ENCODE data around the gene MEGF11.

GRCh38 chr15:66235866-66236265, 17.7 kb downstream of the MEGF11 start:
- TF ChIP-seq POLR2A (IDR thresholded peaks at IDR 0.05) = no peak
- TF ChIP-seq CTCF (IDR thresholded peaks at IDR 0.05) = no peak
